SK-N-SH treated with all-trans-retinoic acid at 6 μM for 48 hours (cell line): ENCODE results near the gene RFESD.
"Not testable (repeated sequence)": the region's sequence is repeated elsewhere in the genome, so short reads cannot be mapped to it uniquely, and the experiment has no call there.

Source experiments
- ATAC-seq: fragments of 200-7000 bp; cut with Tn5 transposase; 3 replicates; pipeline ENCODE4 v1.9.1; 2020; ENCODE audit warnings: mild to moderate bottlenecking, moderate library complexity
- ARNTL ChIP-seq: fragments of 450-650 bp; formaldehyde crosslinking; IDR thresholded peaks from 2 replicates; pipeline ENCODE4 v1.5.0; 2020; ENCODE audit warnings: low read depth, mild to moderate bottlenecking, moderate library complexity, borderline replicate concordance
- BACH2 ChIP-seq: fragments of 250-450 bp; sonication (Bioruptor Pico); IDR thresholded peaks from 2 replicates; pipeline ENCODE4 v1.9.0; 2021; ENCODE audit warnings: mild to moderate bottlenecking, borderline replicate concordance
- CSDC2 ChIP-seq: fragments of 250-450 bp; sonication (Bioruptor Pico); IDR thresholded peaks from 2 replicates; pipeline ENCODE4 v1.5.0; 2020; ENCODE audit warnings: mild to moderate bottlenecking, moderate library complexity
- CSRNP3 ChIP-seq: fragments of 250-450 bp; sonication (Bioruptor Pico); IDR thresholded peaks from 2 replicates; pipeline ENCODE4 v1.5.1; 2021; ENCODE audit warnings: mild to moderate bottlenecking, moderate library complexity
- ESRRG ChIP-seq: fragments of 250-450 bp; sonication (Bioruptor Pico); IDR thresholded peaks from 2 replicates; pipeline ENCODE4 v1.6.1; 2021; ENCODE audit warnings: mild to moderate bottlenecking
- GLIS3 ChIP-seq: fragments of 250-450 bp; sonication (Bioruptor Pico); IDR thresholded peaks from 2 replicates; pipeline ENCODE4 v1.5.0; 2020; ENCODE audit warnings: mild to moderate bottlenecking, moderate library complexity
- ISL1 ChIP-seq: fragments of 250-450 bp; sonication (Bioruptor Pico); IDR thresholded peaks from 2 replicates; pipeline ENCODE4 v2.1.2; 2022; ENCODE audit warnings: mild to moderate bottlenecking, moderate library complexity
- OSR1 ChIP-seq: fragments of 250-450 bp; sonication (Bioruptor Pico); IDR thresholded peaks from 2 replicates; pipeline ENCODE4 v1.8.0; 2022; ENCODE audit warnings: moderate library complexity, mild to moderate bottlenecking, inconsistent platforms
- POU6F1 ChIP-seq: fragments of 250-450 bp; sonication (Bioruptor Pico); IDR thresholded peaks from 2 replicates; pipeline ENCODE4 v1.8.0; 2021; ENCODE audit warnings: low read depth, mild to moderate bottlenecking, moderate library complexity, borderline replicate concordance
- PPARA ChIP-seq: fragments of 250-450 bp; sonication (Bioruptor Pico); IDR thresholded peaks from 2 replicates; pipeline ENCODE4 v1.5.0; 2020; ENCODE audit warnings: mild to moderate bottlenecking, borderline replicate concordance
- SNAI2 ChIP-seq: fragments of 250-450 bp; sonication (Bioruptor Pico); IDR thresholded peaks from 2 replicates; pipeline ENCODE4 v1.5.0; 2020; ENCODE audit warnings: mild to moderate bottlenecking, moderate library complexity
- TCF4 ChIP-seq: fragments of 250-450 bp; sonication (Bioruptor Pico); IDR thresholded peaks from 2 replicates; pipeline ENCODE4 v1.8.0; 2021; ENCODE audit warnings: mild to moderate bottlenecking, moderate library complexity, borderline replicate concordance
- TOX ChIP-seq: fragments of 250-450 bp; sonication (Bioruptor Pico); IDR thresholded peaks from 2 replicates; pipeline ENCODE4 v1.8.0; 2021; ENCODE audit warnings: mild to moderate bottlenecking, moderate library complexity, borderline replicate concordance
- TSHZ2 ChIP-seq: fragments of 250-450 bp; sonication (Bioruptor Pico); IDR thresholded peaks from 2 replicates; pipeline ENCODE4 v1.5.0; 2020; ENCODE audit warnings: mild to moderate bottlenecking, moderate library complexity
- ZC3H10 ChIP-seq: fragments of 250-450 bp; sonication (Bioruptor Pico); IDR thresholded peaks from 2 replicates; pipeline ENCODE4 v1.5.1; 2021; ENCODE audit warnings: mild to moderate bottlenecking, moderate library complexity
- ZFP30 ChIP-seq: fragments of 450-650 bp; formaldehyde crosslinking; IDR thresholded peaks from 2 replicates; pipeline ENCODE4 v1.5.0; 2022; ENCODE audit warnings: mild to moderate bottlenecking, moderate library complexity
- ZNF565 ChIP-seq: fragments of 450-650 bp; formaldehyde crosslinking; conservative IDR thresholded peaks from 2 replicates; pipeline ENCODE4 v1.5.0; 2020; ENCODE audit warnings: low read depth, mild to moderate bottlenecking, moderate library complexity
- ZNF70 ChIP-seq: fragments of 450-650 bp; formaldehyde crosslinking; IDR thresholded peaks from 2 replicates; pipeline ENCODE4 v1.5.0; 2020; ENCODE audit warnings: mild to moderate bottlenecking, moderate library complexity
- TF ChIP-seq, protein P1 (sequence below): fragments of 250-450 bp; sonication (Bioruptor Pico); IDR thresholded peaks from 2 replicates; pipeline ENCODE4 v1.8.0; 2020; ENCODE audit warnings: mild to moderate bottlenecking, moderate library complexity, borderline replicate concordance

RFESD gene

DNA sequence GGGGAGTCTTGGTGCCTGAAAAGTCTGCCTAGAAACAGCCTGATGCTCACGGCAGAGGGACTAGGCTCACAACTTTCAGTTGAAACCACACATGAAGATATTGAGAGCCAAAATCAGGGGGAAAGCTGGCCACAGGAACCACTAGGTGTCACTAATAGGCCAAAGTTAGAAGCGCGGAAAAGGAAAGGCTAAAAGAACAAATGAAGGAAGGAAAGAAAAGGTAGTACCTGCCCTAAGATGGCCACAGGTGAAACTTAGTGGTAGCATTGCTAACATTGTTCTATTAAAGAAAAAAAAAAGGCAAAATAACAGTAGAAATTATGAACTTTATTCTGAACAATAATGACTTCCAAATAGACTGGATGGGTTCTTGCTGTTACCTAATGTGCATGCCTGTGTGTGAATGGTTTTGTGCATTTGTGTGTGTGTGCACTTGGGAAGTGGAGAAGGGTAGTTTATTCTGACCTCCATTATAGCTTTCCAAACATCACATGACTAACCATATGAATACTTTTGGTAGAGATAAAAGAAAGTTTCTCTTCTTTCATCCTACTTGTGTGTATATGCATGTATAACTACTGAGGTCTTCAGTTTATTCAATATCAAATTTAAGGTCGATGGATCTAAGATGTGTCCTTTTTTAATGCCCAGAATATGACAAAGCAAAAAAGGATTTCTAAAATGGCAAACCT, 2.1 kb upstream of the RFESD start:
- ATAC-seq: peak; percentile 39
- TF ChIP-seq ZNF565 (CRISPR knock-in tag) (no peak), POU6F1 (CRISPR knock-in tag) (no peak), CSDC2 (no peak), BACH2 (CRISPR knock-in tag) (no peak), OSR1 (no peak), ZC3H10 (CRISPR knock-in tag) (no peak), SNAI2 (CRISPR knock-in tag) (no peak), GLIS3 (CRISPR knock-in tag) (no peak), TCF4 (CRISPR knock-in tag) (no peak), ZFP30 (CRISPR knock-in tag) (no peak), ESRRG (CRISPR knock-in tag) (no peak), ISL1 (CRISPR knock-in tag) (no peak), PPARA (no peak), ARNTL (no peak)
- TF ChIP-seq, protein P1, sequence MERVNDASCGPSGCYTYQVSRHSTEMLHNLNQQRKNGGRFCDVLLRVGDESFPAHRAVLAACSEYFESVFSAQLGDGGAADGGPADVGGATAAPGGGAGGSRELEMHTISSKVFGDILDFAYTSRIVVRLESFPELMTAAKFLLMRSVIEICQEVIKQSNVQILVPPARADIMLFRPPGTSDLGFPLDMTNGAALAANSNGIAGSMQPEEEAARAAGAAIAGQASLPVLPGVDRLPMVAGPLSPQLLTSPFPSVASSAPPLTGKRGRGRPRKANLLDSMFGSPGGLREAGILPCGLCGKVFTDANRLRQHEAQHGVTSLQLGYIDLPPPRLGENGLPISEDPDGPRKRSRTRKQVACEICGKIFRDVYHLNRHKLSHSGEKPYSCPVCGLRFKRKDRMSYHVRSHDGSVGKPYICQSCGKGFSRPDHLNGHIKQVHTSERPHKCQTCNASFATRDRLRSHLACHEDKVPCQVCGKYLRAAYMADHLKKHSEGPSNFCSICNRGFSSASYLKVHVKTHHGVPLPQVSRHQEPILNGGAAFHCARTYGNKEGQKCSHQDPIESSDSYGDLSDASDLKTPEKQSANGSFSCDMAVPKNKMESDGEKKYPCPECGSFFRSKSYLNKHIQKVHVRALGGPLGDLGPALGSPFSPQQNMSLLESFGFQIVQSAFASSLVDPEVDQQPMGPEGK (CRISPR knock-in tag): no peak

DNA sequence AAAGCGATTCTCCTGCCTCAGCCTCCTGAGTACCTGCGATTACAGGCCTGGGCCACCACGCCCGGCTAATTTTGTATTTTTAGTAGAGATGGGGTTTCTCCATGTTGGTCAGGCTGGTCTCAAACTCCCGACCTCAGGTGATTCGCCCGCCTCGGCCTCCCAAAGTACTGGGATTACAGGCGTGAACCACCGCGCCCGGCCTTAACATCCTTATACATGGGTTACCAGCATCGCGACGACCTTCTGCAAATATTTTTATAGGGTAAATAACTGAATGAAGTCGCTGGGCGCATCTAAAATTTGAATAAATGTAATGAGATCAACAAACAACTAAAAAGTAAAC, 380 bp upstream of the RFESD start:
- not testable (repeated sequence) for ATAC-seq

DNA sequence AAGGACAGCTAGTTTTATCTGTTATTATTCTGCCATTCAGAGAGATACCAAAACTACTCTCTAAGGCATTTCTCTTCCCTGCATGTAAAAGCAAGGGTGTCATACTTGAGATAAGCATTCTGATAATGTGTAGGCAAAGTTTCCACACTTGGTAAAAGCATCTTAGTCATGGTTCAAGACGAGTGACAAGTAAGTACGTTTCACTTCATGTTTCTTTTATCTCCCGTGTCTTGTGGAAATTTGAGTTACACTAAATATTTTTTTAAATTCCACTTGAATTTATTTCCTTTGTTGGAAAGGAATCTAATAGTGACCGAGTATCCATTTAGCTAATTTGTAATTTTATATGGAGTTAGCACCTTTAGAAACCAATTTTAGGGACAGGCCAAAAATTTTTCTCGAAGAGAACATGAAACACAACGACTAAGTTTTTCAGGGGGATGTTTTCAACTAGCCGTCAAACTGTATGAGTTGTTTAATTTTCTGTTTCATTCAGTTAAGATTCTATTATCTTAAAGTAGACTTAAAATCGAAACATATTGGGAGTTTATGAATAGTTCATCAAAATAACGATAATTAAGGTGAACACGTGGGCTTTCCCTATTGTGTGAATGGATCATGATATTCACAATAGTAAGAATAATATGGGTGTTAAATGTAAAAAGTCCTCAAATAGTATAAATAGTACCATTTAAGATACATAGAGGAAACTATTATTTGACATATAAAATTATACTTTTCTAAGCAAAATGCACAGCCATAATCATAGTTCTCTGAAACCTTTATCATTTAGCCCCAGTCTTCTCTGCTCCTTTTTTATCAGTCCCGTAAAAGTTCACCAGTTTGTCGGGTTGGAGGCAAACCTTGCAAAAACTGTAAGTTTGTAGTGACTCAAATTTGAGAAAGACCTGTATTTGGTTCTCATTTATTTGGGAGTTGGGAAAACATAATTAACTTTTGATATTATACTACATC, 1.6 kb downstream of the RFESD start:
- TF ChIP-seq, protein P1 (CRISPR knock-in tag): no peak
- TF ChIP-seq TOX (CRISPR knock-in tag) (no peak), TSHZ2 (CRISPR knock-in tag) (no peak), ZFP30 (CRISPR knock-in tag) (no peak), ESRRG (CRISPR knock-in tag) (no peak), ZNF565 (CRISPR knock-in tag) (no peak), ZC3H10 (CRISPR knock-in tag) (no peak), CSRNP3 (CRISPR knock-in tag) (no peak), OSR1 (no peak), ZNF70 (CRISPR knock-in tag) (no peak)
- no peak for ATAC-seq

More for the DNA sequence above, 380 bp upstream of the RFESD start:
- 0 out of 2 replicates have a peak, but pooled peaks have one; percentile 34 for TF ChIP-seq ZNF565 (CRISPR knock-in tag)
